ENCODE results near the gene MAD1L1. TPM values are rescaled to one million over a fixed set of nuclear protein-coding genes. Genes with fewer than 3 reads are reported as not detected.
A peak's percentile ranks its signal among the peaks of the same experiment; 100 is the strongest.

The MAD1L1 gene
- total RNA-seq, 1 experiment from 2014 or later, result 38.5 TPM

DNA sequence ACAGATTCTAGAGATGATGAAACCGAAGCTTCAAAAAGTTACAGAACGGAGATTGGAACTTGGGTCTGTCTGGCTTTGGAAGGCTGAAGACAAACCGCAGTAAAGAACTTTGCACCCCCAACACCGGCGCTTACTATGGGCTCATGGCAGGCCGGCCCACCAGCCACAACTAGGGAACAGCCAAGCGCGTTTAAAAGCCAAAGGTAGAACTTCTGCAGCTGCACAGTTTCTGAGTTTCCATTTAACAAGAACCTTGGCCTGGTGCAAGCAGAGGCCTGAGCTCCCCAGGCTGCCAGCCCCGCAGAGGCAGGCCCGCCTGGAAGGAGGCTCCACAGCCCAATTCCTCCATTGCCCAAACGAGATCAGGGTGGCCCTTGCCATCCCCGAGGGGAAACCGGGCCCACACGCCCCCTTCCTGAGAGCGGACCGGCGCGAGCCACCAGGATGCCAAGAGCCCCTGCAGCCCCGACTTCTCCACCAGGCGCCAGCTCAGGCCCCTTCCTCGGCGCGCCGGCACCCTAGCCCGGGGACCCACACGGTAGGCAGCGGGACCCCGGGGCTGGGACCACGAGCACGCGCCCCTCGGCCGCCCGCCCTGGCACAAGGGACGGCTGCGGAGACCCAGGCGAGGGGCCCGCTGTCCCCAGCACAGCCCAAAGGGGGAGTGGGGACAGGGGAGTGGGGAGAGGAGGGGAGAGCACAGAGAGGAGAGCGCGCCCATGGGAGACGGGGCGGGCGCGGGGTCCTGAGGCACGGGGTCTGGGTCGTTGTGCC lies 566 bp downstream of the MAD1L1 start:
- H3K36me3 ChIP-seq (ENCODE audit: control insufficient read depth in 1 of 2, insufficient read depth in 2 of 2, low read length in 2 of 2), result peaks cover 19 to 35% of the 10 kb centered on the region in 2 experiments; a peak in 3 of 4 replicates
- DNase-seq (ENCODE audit: low read depth, low spot score) (no peak), ATAC-seq (peak; percentile 62)
- ChIA-PET RAD21 (ENCODE audit: low non-redundant PET in 1 of 2, low total read pairs in 2 of 2, uncharacterized antibody in 2 of 2, unreplicated experiment in 2 of 2) (no interaction called here), POLR2A (no interaction called here), CTCF (no interaction called here)
- no peaks in the 10 kb centered on the region for H3K9me2 ChIP-seq (ENCODE audit: insufficient read depth)
- no peaks in the 10 kb centered on the region for H3K27me3 ChIP-seq (ENCODE audit: insufficient read depth, low read length)
- peak overlapping the region; percentile 64; the same call in 1 of the 2 replicates for H3K27ac ChIP-seq (ENCODE audit: low read depth, low read length)
- H3K79me2 ChIP-seq (ENCODE audit: insufficient read depth, low read length), result peaks cover 68% of the 10 kb centered on the region
- no peaks in the 10 kb centered on the region for H4K20me1 ChIP-seq (ENCODE audit: insufficient read depth)
- peak overlapping the region; percentile 69 to 86 for H3K4me3 ChIP-seq (replicated peaks in 1 of 2; ENCODE audit: low read depth in 1 of 2, low read length in 2 of 2)
- H3K9ac ChIP-seq (ENCODE audit: low read length), result peak overlapping the region; percentile 93
- intact Hi-C loops (cut with micrococcal nuclease), result no loop called here
- H3K4me2 ChIP-seq (ENCODE audit: low read length), result peak overlapping the region; percentile 74
- H3K4me1 ChIP-seq (ENCODE audit: control insufficient read depth in 1 of 2, insufficient read depth in 2 of 2, low read length in 2 of 2), result peaks cover 11 to 14% of the 10 kb centered on the region in 2 experiments
- H3K9me3 ChIP-seq (ENCODE audit: control insufficient read depth in 1 of 2, insufficient read depth in 1 of 2, low read depth in 1 of 2, low read length in 2 of 2), result no peaks in the 10 kb centered on the region
- no TSS peak for BruUV-seq (replicated peaks)
- TF ChIP-seq, protein P1, sequence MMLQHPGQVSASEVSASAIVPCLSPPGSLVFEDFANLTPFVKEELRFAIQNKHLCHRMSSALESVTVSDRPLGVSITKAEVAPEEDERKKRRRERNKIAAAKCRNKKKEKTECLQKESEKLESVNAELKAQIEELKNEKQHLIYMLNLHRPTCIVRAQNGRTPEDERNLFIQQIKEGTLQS (IDR thresholded peaks at IDR 0.05), result no peak
- TF ChIP-seq ZFX (IDR thresholded peaks at IDR 0.05), result peak; percentile 44; the same call in 1 of the 2 replicates
- TF ChIP-seq, protein P2, sequence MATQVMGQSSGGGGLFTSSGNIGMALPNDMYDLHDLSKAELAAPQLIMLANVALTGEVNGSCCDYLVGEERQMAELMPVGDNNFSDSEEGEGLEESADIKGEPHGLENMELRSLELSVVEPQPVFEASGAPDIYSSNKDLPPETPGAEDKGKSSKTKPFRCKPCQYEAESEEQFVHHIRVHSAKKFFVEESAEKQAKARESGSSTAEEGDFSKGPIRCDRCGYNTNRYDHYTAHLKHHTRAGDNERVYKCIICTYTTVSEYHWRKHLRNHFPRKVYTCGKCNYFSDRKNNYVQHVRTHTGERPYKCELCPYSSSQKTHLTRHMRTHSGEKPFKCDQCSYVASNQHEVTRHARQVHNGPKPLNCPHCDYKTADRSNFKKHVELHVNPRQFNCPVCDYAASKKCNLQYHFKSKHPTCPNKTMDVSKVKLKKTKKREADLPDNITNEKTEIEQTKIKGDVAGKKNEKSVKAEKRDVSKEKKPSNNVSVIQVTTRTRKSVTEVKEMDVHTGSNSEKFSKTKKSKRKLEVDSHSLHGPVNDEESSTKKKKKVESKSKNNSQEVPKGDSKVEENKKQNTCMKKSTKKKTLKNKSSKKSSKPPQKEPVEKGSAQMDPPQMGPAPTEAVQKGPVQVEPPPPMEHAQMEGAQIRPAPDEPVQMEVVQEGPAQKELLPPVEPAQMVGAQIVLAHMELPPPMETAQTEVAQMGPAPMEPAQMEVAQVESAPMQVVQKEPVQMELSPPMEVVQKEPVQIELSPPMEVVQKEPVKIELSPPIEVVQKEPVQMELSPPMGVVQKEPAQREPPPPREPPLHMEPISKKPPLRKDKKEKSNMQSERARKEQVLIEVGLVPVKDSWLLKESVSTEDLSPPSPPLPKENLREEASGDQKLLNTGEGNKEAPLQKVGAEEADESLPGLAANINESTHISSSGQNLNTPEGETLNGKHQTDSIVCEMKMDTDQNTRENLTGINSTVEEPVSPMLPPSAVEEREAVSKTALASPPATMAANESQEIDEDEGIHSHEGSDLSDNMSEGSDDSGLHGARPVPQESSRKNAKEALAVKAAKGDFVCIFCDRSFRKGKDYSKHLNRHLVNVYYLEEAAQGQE (IDR thresholded peaks at IDR 0.05; ENCODE audit: low read depth), result no peak
- no peak for TF ChIP-seq YY1 (IDR thresholded peaks at IDR 0.05; ENCODE audit: extremely low read depth, insufficient replicate concordance, low read depth, low read length)
- TF ChIP-seq POLR2A (IDR thresholded peaks at IDR 0.05; ENCODE audit: borderline replicate concordance, extremely low read depth, insufficient read depth, insufficient read length), result no peak
- TF ChIP-seq, protein P3, sequence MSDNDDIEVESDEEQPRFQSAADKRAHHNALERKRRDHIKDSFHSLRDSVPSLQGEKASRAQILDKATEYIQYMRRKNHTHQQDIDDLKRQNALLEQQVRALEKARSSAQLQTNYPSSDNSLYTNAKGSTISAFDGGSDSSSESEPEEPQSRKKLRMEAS (IDR thresholded peaks at IDR 0.05), result 0 out of 2 replicates have a peak, but pooled peaks have one; percentile 2
- H2AFZ ChIP-seq (ENCODE audit: low read depth, low read length, poor library complexity, severe bottlenecking), result no peak overlapping the region
